ENCODE measurements around the gene WASF1. TPM values are rescaled to one million over a fixed set of nuclear protein-coding genes. Genes with fewer than 3 reads are reported as not detected.

The WASF1 gene
- total RNA-seq, 4 donors from 2014 or later, result 10.7 to 20.9 (median 16.3) TPM

DNA sequence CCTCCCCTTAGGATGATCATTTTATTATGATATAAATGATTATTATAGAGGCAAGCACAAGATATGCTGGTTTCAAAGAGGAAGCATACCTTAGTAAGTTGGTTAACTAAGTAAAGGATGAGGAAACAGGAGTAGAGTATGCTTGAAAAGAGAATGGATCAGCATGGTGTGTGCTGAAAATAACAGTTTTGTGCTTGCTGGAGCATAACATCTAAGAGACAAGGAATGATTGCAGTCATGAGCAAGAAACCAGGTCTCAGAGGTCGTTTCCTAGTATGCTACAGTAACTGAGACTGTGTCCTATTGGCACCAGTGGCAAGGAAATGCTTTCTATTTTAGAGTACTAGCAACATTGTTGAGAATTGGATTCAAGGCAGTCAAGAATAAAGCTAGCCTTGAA lies 34.9 kb upstream of the WASF1 start:
- DNase-seq, result no peak
- H3K27ac ChIP-seq, result no peak overlapping the region
- H3K27me3 ChIP-seq, result no peaks in the 10 kb centered on the region
- no peak overlapping the region for H3K4me3 ChIP-seq
- 41 to 83% methylated on average over 1 of the region's 1 CpG for WGBS, 2 donors
- no peaks in the 10 kb centered on the region for H3K9me3 ChIP-seq
- H3K4me1 ChIP-seq, result no peaks in the 10 kb centered on the region
- no peak for TF ChIP-seq POLR2A (IDR thresholded peaks at IDR 0.05)
- TF ChIP-seq, protein P1, sequence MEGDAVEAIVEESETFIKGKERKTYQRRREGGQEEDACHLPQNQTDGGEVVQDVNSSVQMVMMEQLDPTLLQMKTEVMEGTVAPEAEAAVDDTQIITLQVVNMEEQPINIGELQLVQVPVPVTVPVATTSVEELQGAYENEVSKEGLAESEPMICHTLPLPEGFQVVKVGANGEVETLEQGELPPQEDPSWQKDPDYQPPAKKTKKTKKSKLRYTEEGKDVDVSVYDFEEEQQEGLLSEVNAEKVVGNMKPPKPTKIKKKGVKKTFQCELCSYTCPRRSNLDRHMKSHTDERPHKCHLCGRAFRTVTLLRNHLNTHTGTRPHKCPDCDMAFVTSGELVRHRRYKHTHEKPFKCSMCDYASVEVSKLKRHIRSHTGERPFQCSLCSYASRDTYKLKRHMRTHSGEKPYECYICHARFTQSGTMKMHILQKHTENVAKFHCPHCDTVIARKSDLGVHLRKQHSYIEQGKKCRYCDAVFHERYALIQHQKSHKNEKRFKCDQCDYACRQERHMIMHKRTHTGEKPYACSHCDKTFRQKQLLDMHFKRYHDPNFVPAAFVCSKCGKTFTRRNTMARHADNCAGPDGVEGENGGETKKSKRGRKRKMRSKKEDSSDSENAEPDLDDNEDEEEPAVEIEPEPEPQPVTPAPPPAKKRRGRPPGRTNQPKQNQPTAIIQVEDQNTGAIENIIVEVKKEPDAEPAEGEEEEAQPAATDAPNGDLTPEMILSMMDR (IDR thresholded peaks at IDR 0.05), result no peak
- peaks cover 0 to 100% (median 15%) of the 10 kb centered on the region in 3 donors for H3K36me3 ChIP-seq
- intact Hi-C loops (cut with DNase I), result no loop called here

DNA sequence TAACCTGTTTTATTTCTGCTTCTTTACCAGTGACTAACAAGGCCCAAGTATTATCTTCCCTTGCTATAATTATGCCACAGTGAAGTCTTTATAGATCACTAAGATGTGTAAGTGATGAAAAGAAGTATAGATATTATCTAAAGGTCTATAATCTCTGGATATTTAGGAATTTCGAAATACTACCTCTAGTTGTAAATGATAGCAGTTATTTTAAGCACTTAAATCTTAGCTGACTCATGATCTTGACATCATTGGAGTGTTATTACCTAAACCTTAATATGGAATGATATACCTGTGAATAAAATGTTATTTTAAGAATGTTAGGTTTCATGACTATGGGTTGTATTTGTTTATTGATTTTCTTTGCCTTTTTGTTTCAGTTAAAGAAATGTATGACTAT lies 32.3 kb upstream of the WASF1 start:
- H3K36me3 ChIP-seq, result peaks cover 0 to 92% (median 15%) of the 10 kb centered on the region in 3 donors
- 87 to 96% methylated on average over 1 of the region's 1 CpG for WGBS, 2 donors
- no peaks in the 10 kb centered on the region for H3K4me1 ChIP-seq
- no peak overlapping the region for H3K4me3 ChIP-seq
- no peak for TF ChIP-seq POLR2A (IDR thresholded peaks at IDR 0.05)
- TF ChIP-seq, protein P1 (IDR thresholded peaks at IDR 0.05), result no peak
- no peak for DNase-seq
- no peak overlapping the region for H3K27ac ChIP-seq
- no peaks in the 10 kb centered on the region for H3K27me3 ChIP-seq
- H3K9me3 ChIP-seq, result no peaks in the 10 kb centered on the region
- intact Hi-C loops (cut with DNase I), result no loop called here

DNA sequence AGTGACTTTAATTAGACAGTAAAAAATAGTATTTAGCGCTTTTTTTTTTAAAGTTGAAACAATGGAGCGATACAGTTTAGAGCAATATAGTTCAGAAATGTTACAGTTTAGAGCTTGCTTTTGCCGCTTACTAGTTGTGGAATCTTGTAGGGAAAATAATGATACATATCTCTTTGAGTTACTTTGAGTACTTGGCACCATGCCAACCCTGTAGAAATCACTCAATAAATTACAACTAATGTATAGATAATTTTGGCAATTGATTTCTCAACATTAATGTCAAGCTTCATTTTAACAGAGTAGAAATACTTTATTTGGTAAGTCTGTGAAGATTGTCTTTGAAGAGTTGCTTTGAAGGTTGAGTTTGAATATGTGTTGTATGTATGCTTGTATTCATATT lies 28.2 kb upstream of the WASF1 start:
- H3K27ac ChIP-seq, result no peak overlapping the region
- H3K4me3 ChIP-seq, result no peak overlapping the region
- 98 to 99% methylated on average over 3 of the region's 3 CpGs for WGBS, 2 donors
- H3K4me1 ChIP-seq, result no peaks in the 10 kb centered on the region
- H3K36me3 ChIP-seq, result peaks cover 0 to 67% (median 11%) of the 10 kb centered on the region in 3 donors
- H3K27me3 ChIP-seq, result no peaks in the 10 kb centered on the region
- no peak for TF ChIP-seq POLR2A (IDR thresholded peaks at IDR 0.05)
- TF ChIP-seq, protein P1 (IDR thresholded peaks at IDR 0.05), result no peak
- no peaks in the 10 kb centered on the region for H3K9me3 ChIP-seq
- intact Hi-C loops (cut with DNase I), result no loop called here
- DNase-seq, result no peak

DNA sequence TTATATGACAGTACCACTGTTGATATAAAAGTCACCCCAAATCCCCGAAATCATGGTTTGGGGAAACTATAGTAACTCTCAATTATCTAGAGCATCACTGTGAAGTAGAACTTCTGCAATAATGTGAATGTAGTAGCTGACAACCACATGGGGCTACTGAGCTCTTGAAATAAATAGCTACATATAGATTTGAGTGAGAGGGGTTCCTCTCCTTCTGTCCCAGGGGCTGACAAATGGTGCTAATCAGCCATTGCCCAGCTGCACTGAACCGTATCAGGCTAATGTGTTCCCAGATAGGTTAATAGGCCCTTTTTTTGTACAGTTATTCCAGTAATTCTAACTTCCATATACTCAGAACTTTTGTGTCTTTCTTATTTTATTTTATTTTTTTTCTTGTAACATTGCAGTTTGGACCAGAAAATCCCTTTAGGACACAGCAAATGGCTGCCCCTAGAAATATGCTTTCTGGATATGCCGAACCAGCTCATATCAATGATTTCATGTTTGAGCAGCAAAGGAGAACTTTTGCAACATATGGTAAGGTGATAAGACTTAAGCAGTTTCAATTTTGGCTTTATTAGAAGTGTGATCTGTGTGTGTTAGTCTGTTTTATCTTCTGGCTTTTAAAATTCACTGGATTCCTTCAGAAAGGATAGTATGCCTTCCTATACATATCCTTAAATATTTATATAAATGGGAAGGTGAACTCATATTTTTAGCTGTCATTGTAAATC lies 21.8 kb upstream of the WASF1 start:
- intact Hi-C loops (cut with DNase I), result no loop called here
- TF ChIP-seq, protein P1 (IDR thresholded peaks at IDR 0.05), result no peak
- no peak for TF ChIP-seq POLR2A (IDR thresholded peaks at IDR 0.05)
- Histone ChIP-seq H3K27ac (no peak overlapping the region), H3K4me1 (peaks cover 0 to 7% (median 0%) of the 10 kb centered on the region in 3 donors), H3K27me3 (no peaks in the 10 kb centered on the region), H3K9me3 (no peaks in the 10 kb centered on the region), H3K4me3 (no peak overlapping the region), H3K36me3 (peaks cover 0 to 31% (median 0%) of the 10 kb centered on the region in 3 donors)
- WGBS, 2 donors, result 100% methylated on average over 3 of the region's 3 CpGs
- no peak for DNase-seq

DNA sequence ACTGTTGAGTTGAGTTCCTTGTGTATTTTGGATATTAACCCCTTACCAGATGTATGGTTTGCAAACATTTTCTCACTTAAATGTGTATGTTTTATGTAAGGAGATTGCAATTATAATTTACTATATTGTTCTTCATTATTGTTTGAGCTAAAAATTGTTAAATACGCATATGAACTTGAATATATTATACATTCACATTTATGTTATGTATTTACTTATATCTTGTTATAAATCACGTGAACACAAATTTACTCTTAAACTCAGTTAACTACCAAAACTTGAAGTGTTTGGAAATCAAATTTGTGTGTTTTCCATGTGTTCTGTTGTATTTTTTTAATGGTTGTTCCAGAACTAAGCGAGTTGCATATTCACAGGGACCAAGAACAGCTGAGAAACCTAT lies 19.1 kb upstream of the WASF1 start:
- Histone ChIP-seq H3K4me1 (peaks cover 0 to 7% (median 0%) of the 10 kb centered on the region in 3 donors), H3K9me3 (no peaks in the 10 kb centered on the region), H3K4me3 (no peak overlapping the region), H3K27me3 (no peaks in the 10 kb centered on the region), H3K27ac (no peak overlapping the region), H3K36me3 (peaks cover 0 to 26% (median 0%) of the 10 kb centered on the region in 3 donors)
- no peak for DNase-seq
- WGBS, 2 donors, result 95 to 96% methylated on average over 3 of the region's 3 CpGs
- TF ChIP-seq POLR2A (IDR thresholded peaks at IDR 0.05), result no peak
- TF ChIP-seq, protein P1 (IDR thresholded peaks at IDR 0.05), result no peak
- intact Hi-C loops (cut with DNase I), result no loop called here

All from esophagus squamous epithelium (tissue), 5 donors.